Measurements from ENCODE around the gene ST6GAL1. TPM values are rescaled to one million over a fixed set of nuclear protein-coding genes. Genes with fewer than 3 reads are reported as not detected.

The ST6GAL1 gene
- total RNA-seq, 4 donors from 2014 or later, result 32.6 to 107 (median 57.1) TPM

GRCh38 chr3:187073581-187074098 is 143.3 kb downstream of the ST6GAL1 start:
- DNase-seq, result no peak
- no peaks in the 10 kb centered on the region for H3K27me3 ChIP-seq
- intact Hi-C loops (cut with DNase I; ENCODE audit: low total_unique reads), result no loop called here
- no peak overlapping the region for H3K27ac ChIP-seq
- H3K4me1 ChIP-seq, result no peaks in the 10 kb centered on the region
- TF ChIP-seq POLR2A (IDR thresholded peaks at IDR 0.05) (no peak), CTCF (IDR thresholded peaks at IDR 0.05) (no peak)
- no peaks in the 10 kb centered on the region for H3K9me3 ChIP-seq
- H3K36me3 ChIP-seq, result no peaks in the 10 kb centered on the region
- no peak overlapping the region for H3K4me3 ChIP-seq

- Histone ChIP-seq H3K27ac (no peak overlapping the region), H3K27me3 (no peaks in the 10 kb centered on the region), H3K4me1 (no peaks in the 10 kb centered on the region), H3K9me3 (no peaks in the 10 kb centered on the region), H3K36me3 (no peaks in the 10 kb centered on the region), H3K4me3 (no peak overlapping the region)
- no peak for TF ChIP-seq CTCF (IDR thresholded peaks at IDR 0.05)
- intact Hi-C loops (cut with DNase I; ENCODE audit: low total_unique reads), result no loop called here
- DNase-seq, result no peak
These were observed 144.5 kb downstream of the ST6GAL1 start for GRCh38 chr3:187074846-187075245.

GRCh38 chr3:187076297-187076696 is 146.0 kb downstream of the ST6GAL1 start:
- no peak overlapping the region for H3K4me3 ChIP-seq
- no peak overlapping the region for H3K27ac ChIP-seq
- intact Hi-C loops (cut with DNase I; ENCODE audit: low total_unique reads), result no loop called here
- H3K36me3 ChIP-seq, result no peaks in the 10 kb centered on the region
- H3K9me3 ChIP-seq, result no peaks in the 10 kb centered on the region
- no peaks in the 10 kb centered on the region for H3K4me1 ChIP-seq
- TF ChIP-seq CTCF (IDR thresholded peaks at IDR 0.05), result no peak
- no peak for TF ChIP-seq POLR2A (IDR thresholded peaks at IDR 0.05)
- H3K27me3 ChIP-seq, result no peaks in the 10 kb centered on the region
- DNase-seq, result no peak

- Histone ChIP-seq H3K4me3 (no peak overlapping the region), H3K27ac (no peak overlapping the region), H3K36me3 (no peaks in the 10 kb centered on the region), H3K27me3 (no peaks in the 10 kb centered on the region), H3K4me1 (no peaks in the 10 kb centered on the region), H3K9me3 (no peaks in the 10 kb centered on the region)
- intact Hi-C loops (cut with DNase I; ENCODE audit: low total_unique reads), result no loop called here
- no peak for TF ChIP-seq CTCF (IDR thresholded peaks at IDR 0.05)
- TF ChIP-seq POLR2A (IDR thresholded peaks at IDR 0.05), result no peak
- no peak for DNase-seq
These were observed 146.8 kb downstream of the ST6GAL1 start for GRCh38 chr3:187077085-187077484.

- Histone ChIP-seq H3K27me3 (no peaks in the 10 kb centered on the region), H3K4me3 (no peak overlapping the region), H3K36me3 (no peaks in the 10 kb centered on the region), H3K4me1 (no peaks in the 10 kb centered on the region), H3K27ac (no peak overlapping the region), H3K9me3 (no peaks in the 10 kb centered on the region)
- no peak for TF ChIP-seq POLR2A (IDR thresholded peaks at IDR 0.05)
- no peak for TF ChIP-seq CTCF (IDR thresholded peaks at IDR 0.05)
- intact Hi-C loops (cut with DNase I; ENCODE audit: low total_unique reads), result no loop called here
- no peak for DNase-seq
These were observed 147.2 kb downstream of the ST6GAL1 start for GRCh38 chr3:187077537-187077936.

Data from uterus (tissue), 4 donors.